ENCODE results near the gene TRIM29.

Gene TRIM29

GRCh38 chr11:120102864-120103122 is 35.1 kb downstream of the TRIM29 start:
- DNase-seq (ENCODE audit: low read depth): no peak
- no peak overlapping the region for H3K4me3 ChIP-seq (ENCODE audit: control insufficient read depth, low read depth, low read length)
- TF ChIP-seq CTCF (IDR thresholded peaks at IDR 0.05; ENCODE audit: control insufficient read depth, insufficient read depth, low read depth, low read length, missing control alignments): no peak

DNA sequence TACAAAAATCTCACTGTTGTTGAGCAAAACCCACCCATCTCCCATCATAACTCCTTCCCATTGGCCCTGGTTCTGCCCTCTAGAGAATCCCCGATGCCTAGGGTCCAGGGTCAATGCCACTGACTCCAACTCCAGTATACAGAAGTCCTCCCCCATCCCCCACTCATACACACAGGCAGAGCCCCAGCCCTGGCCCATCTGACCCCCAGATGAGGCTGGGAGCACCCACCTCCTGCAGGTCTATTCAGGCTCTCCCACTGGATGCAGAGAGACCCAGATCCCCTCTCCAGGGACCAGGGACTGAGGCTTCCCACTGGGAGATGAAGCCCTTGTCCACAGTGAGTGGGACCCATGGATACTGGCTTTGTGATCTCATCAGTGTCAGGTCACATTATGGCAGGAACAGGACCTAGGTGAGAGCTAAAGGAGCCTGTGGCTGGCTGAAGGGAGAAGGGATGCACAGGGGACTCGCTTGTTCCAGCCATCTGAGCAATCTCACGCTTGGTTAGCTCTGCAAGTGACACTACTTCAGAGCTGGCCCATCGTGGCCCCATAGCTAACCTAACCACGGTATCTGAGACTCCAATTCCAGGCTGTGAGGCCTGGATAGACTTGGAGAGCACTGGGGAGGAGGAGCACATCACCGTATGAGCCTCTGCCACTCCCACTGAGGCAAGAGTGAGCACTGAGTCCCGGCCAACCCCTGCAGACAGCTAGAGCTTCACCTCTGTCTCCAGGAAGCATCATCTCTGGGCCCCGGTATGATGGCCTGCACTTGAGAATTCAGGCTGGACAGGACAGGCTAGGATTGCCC is 35.7 kb downstream of the TRIM29 start:
- no peak for DNase-seq (ENCODE audit: low read depth)
- H3K4me3 ChIP-seq (ENCODE audit: control insufficient read depth, low read depth, low read length): no peak overlapping the region
- TF ChIP-seq CTCF (IDR thresholded peaks at IDR 0.05; ENCODE audit: control insufficient read depth, insufficient read depth, low read depth, low read length, missing control alignments): no peak

- TF ChIP-seq CTCF (IDR thresholded peaks at IDR 0.05; ENCODE audit: control insufficient read depth, insufficient read depth, low read depth, low read length, missing control alignments): no peak
These were observed 39.4 kb downstream of the TRIM29 start for GRCh38 chr11:120098503-120099020.

DNA sequence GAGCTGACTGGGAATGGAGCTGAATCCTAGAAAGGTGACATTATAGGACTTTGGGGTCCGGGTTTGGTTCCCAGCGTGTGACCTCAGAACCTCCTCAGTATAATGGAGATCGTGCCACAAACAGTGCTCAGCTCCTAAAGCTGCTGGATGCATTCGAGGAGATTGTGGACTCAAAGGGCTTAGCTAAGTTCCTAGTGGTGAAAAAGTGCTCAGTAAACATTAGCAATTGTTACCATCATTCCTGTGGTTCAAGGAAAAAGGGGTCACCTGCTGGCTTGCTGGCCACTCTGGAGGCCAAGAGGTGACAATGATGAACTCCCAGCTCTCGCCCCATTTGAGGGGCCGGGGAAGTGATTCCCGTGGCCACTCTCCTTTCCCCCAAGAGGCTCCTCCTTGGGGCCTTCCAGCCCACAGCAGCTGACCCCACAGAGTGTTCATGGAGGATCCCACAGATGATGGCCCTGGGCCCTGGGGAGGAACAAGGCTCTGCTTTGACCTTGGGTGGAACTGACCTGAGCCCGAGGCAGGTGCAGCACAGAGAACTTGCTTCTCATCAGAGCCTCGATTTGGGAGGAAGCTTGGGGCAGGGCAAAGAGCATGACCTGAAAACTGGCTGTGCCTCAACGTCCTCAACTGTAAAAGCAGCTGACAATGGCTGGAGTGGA is 40.1 kb downstream of the TRIM29 start:
- H3K4me3 ChIP-seq (ENCODE audit: control insufficient read depth, low read depth, low read length): no peak overlapping the region
- no peak for DNase-seq (ENCODE audit: low read depth)
- no peak for TF ChIP-seq CTCF (IDR thresholded peaks at IDR 0.05; ENCODE audit: control insufficient read depth, insufficient read depth, low read depth, low read length, missing control alignments)

More at GRCh38 chr11:120098503-120099020, 39.4 kb downstream of the TRIM29 start:
- no peak overlapping the region for H3K4me3 ChIP-seq (ENCODE audit: control insufficient read depth, low read depth, low read length)
- no peak for DNase-seq (ENCODE audit: low read depth)

- H3K4me3 ChIP-seq (ENCODE audit: control insufficient read depth, low read depth, low read length): no peak overlapping the region
- no peak for TF ChIP-seq CTCF (IDR thresholded peaks at IDR 0.05; ENCODE audit: control insufficient read depth, insufficient read depth, low read depth, low read length, missing control alignments)
- no peak for DNase-seq (ENCODE audit: low read depth)
These were observed 41.3 kb downstream of the TRIM29 start for GRCh38 chr11:120096369-120097191.

GRCh38 chr11:120095516-120095915 is 42.4 kb downstream of the TRIM29 start:
- TF ChIP-seq CTCF (IDR thresholded peaks at IDR 0.05; ENCODE audit: control insufficient read depth, insufficient read depth, low read depth, low read length, missing control alignments): no peak
- DNase-seq (ENCODE audit: low read depth): no peak
- H3K4me3 ChIP-seq (ENCODE audit: control insufficient read depth, low read depth, low read length): no peak overlapping the region
